COLO668 (cell line): Measurements from ENCODE around the gene PDLIM1.

Source experiments
- DNase-seq: peaks from one replicate; lab custom pipeline; 2025; ENCODE audit not compliant: unreplicated experiment; lab: John Stamatoyannopoulos, UW

PDLIM1 gene

GRCh38 chr10:95290461-95291364 is at the start of gene PDLIM1:
PDLIM1 (minus strand) TSS chr10:95291003; CDS start chr10:95290915, 88 bp downstream.
- peak; percentile 76 for DNase-seq

- DNase-seq = no peak
Observed at GRCh38 chr10:95339863-95340262, 49.1 kb upstream of the PDLIM1 start.

- DNase-seq = no peak
Observed at GRCh38 chr10:95337423-95338160, 46.8 kb upstream of the PDLIM1 start.

GRCh38 chr10:95336702-95337101 is 45.9 kb upstream of the PDLIM1 start:
- DNase-seq = no peak

- DNase-seq = no peak
Observed at GRCh38 chr10:95335933-95336699, 45.3 kb upstream of the PDLIM1 start.

- DNase-seq = no peak
Observed at GRCh38 chr10:95334805-95335144, 44.0 kb upstream of the PDLIM1 start.

- DNase-seq = no peak
Observed at GRCh38 chr10:95333997-95334804, 43.4 kb upstream of the PDLIM1 start.

GRCh38 chr10:95332666-95333249 is 42.0 kb upstream of the PDLIM1 start:
- no peak for DNase-seq

- no peak for DNase-seq
Observed at GRCh38 chr10:95331596-95332130, 40.9 kb upstream of the PDLIM1 start.

- no peak for DNase-seq
Observed at GRCh38 chr10:95330966-95331453, 40.2 kb upstream of the PDLIM1 start.

GRCh38 chr10:95329296-95329695 is 38.5 kb upstream of the PDLIM1 start:
- no peak for DNase-seq

GRCh38 chr10:95328013-95328412 is 37.2 kb upstream of the PDLIM1 start:
- DNase-seq = no peak

GRCh38 chr10:95327367-95327766 is 36.6 kb upstream of the PDLIM1 start:
- peak; percentile 74 for DNase-seq

- DNase-seq = no peak
Observed at GRCh38 chr10:95326396-95326795, 35.6 kb upstream of the PDLIM1 start.

- DNase-seq = no peak
Observed at GRCh38 chr10:95325863-95326262, 35.1 kb upstream of the PDLIM1 start.

- no peak for DNase-seq
Observed at GRCh38 chr10:95324436-95325268, 33.8 kb upstream of the PDLIM1 start.

GRCh38 chr10:95321554-95322301 is 30.9 kb upstream of the PDLIM1 start:
- DNase-seq = no peak

GRCh38 chr10:95319239-95319638 is 28.4 kb upstream of the PDLIM1 start:
- DNase-seq = no peak
